ENCODE data around the gene SOWAHC. TPM values are rescaled to one million over a fixed set of nuclear protein-coding genes. Genes with fewer than 3 reads are reported as not detected.
A peak's percentile ranks its signal among the peaks of the same experiment; 100 is the strongest.

SOWAHC gene
- total and polyA plus RNA-seq, 2 of the 13 experiments (the other 11 are each of a cell fraction or from before 2014, with no cell fraction given): 21.2 to 22.5 TPM

DNA sequence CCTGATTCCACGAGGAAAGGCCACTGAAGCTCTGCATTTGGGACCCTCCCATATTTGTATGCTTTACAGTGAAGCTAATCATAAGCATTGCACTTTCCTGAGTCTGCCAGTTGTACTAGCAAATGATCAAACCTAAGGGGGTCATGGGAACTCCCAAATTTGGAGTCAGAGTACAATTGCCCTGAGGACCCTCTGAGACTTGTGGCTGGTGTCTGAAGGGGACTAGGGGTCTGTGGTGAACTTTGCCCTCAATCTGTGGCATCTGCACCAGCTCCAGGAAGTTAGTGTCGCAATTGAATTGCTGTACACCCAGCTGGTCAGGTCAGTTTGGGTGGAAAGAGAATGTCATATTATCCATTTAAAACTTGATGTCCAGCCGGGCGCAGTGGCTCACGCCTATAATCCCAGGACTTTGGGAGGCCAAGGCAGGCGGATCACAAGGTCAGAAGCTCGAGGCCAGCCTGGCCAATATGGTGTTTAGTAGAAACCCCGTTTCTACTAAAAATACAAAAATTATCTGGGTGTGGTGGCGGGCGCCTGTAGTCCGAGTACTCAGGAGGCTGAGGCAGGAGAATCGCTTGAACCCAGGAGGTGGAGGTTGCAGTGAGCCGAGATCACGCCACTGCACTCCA lies 18.1 kb downstream of the SOWAHC start (continued):
- TF ChIP-seq ZSCAN31 (CRISPR knock-in tag; IDR thresholded peaks at IDR 0.05; ENCODE audit: low read depth): 0 out of 2 replicates have a peak, but pooled peaks have one; percentile 57
- peak; percentile 25; the same call in 1 of the 2 replicates for TF ChIP-seq ZNF766 (CRISPR knock-in tag; IDR thresholded peaks at IDR 0.05; ENCODE audit: borderline replicate concordance)
- TF ChIP-seq TOE1 (CRISPR knock-in tag; IDR thresholded peaks at IDR 0.05): peak; percentile 53; the same call in 1 of the 2 replicates
- TF ChIP-seq ZNF367 (CRISPR knock-in tag; IDR thresholded peaks at IDR 0.05; ENCODE audit: borderline replicate concordance): 0 out of 2 replicates have a peak, but pooled peaks have one; percentile 41
- TF ChIP-seq HHEX (CRISPR knock-in tag; IDR thresholded peaks at IDR 0.05): no peak; the same call in 1 of the 2 replicates
- TF ChIP-seq SIN3A (IDR thresholded peaks at IDR 0.05; ENCODE audit: borderline replicate concordance, low read depth, low read length): peak; percentile 53; the same call in 1 of the 2 replicates
- TF ChIP-seq ZNF777 (CRISPR knock-in tag; IDR thresholded peaks at IDR 0.05): no peak
- TF ChIP-seq, protein P1, sequence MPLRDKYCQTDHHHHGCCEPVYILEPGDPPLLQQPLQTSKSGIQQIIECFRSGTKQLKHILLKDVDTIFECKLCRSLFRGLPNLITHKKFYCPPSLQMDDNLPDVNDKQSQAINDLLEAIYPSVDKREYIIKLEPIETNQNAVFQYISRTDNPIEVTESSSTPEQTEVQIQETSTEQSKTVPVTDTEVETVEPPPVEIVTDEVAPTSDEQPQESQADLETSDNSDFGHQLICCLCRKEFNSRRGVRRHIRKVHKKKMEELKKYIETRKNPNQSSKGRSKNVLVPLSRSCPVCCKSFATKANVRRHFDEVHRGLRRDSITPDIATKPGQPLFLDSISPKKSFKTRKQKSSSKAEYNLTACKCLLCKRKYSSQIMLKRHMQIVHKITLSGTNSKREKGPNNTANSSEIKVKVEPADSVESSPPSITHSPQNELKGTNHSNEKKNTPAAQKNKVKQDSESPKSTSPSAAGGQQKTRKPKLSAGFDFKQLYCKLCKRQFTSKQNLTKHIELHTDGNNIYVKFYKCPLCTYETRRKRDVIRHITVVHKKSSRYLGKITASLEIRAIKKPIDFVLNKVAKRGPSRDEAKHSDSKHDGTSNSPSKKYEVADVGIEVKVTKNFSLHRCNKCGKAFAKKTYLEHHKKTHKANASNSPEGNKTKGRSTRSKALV (CRISPR knock-in tag; IDR thresholded peaks at IDR 0.05): peak; percentile 70; the same call in 1 of the 2 replicates

DNA sequence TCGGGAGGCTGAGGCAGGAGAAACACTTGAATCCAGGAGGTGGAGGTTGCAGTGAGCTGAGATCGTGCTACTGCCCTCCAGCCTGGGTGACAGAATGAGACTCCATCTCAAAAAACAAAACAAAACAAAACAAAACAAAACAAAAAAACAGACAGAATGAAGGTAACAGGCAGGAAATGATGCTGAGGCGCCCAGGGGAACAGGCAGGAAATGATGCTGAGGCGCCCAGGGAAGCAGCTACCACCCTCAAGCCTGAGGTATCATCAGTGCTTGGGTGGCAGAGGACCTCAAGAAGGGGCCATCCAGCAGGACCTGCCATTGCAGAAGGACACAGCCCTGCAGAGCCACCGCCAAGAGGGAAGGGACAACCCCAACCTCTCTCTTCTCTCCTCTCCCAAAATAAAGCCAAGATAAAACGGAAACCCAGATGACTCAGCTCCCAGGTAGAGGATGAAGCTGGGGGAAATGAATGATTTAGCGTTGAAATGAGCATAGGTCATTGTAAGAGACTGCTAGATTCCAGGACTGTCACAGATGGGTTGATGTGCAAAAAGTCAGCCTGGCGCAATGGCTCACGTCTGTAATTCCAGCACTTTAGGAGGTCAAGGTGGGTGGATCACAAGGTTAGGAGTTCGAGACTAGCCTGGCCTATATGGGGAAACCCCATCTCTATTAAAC lies 19.3 kb downstream of the SOWAHC start:
- intact Hi-C loops (cut with micrococcal nuclease; ENCODE audit: unreplicated experiment): no loop called here
- POLR2A ChIA-PET: interaction anchor here (4.7 kb wide), 1 partner anchor 11 kb away, joined by 61 read pairs; no protein-coding TSS in a partner anchor
- no peak for ATAC-seq

More for the DNA sequence above, 19.3 kb downstream of the SOWAHC start:
- Histone ChIP-seq H3K27me3 (ENCODE audit: control insufficient read depth in 1 of 2, insufficient read depth in 2 of 2, low read length in 2 of 2) (no peaks in the 10 kb centered on the region), H4K20me1 (ENCODE audit: insufficient read depth, low read length) (no peaks in the 10 kb centered on the region), H3K4me3 (replicated peaks in 1 of 3; ENCODE audit: insufficient read depth in 1 of 3, low read depth in 2 of 3, low read length in 3 of 3) (no peak overlapping the region), H3K9ac (ENCODE audit: insufficient read depth, low read depth, low read length) (no peak overlapping the region), H3K79me2 (ENCODE audit: insufficient read depth, low read length) (no peaks in the 10 kb centered on the region), H3K9me3 (ENCODE audit: low read length) (no peaks in the 10 kb centered on the region), H3K4me2 (ENCODE audit: low read depth, low read length) (no peak overlapping the region), H3K27ac (ENCODE audit: extremely low read length, insufficient read depth, low read length) (no peak overlapping the region), H2AFZ (ENCODE audit: low read length) (no peak overlapping the region), H3K4me1 (ENCODE audit: insufficient read depth, low read length) (peaks cover 85% of the 10 kb centered on the region), H3K36me3 (replicated peaks in 1 of 2; ENCODE audit: control insufficient read depth in 1 of 2, insufficient read depth in 2 of 2, low read length in 2 of 2) (no peaks in the 10 kb centered on the region)
- no peak for TF ChIP-seq DNMT3B (CRISPR knock-in tag; conservative IDR thresholded peaks at IDR 0.05)
- no peak for TF ChIP-seq ZFYVE20 (CRISPR knock-in tag; IDR thresholded peaks at IDR 0.05; ENCODE audit: borderline replicate concordance, low read depth)
- no peak for TF ChIP-seq ZNF556 (CRISPR knock-in tag; IDR thresholded peaks at IDR 0.05; ENCODE audit: borderline replicate concordance)
- TF ChIP-seq CC2D1A (CRISPR knock-in tag; IDR thresholded peaks at IDR 0.05): no peak
- peak; percentile 31; the same call in 1 of the 2 replicates for TF ChIP-seq HIVEP1 (CRISPR knock-in tag; IDR thresholded peaks at IDR 0.05)
- TF ChIP-seq TMF1 (CRISPR knock-in tag; IDR thresholded peaks at IDR 0.05; ENCODE audit: low read depth): 0 out of 2 replicates have a peak, but pooled peaks have one; percentile 23
- TF ChIP-seq, protein P2, sequence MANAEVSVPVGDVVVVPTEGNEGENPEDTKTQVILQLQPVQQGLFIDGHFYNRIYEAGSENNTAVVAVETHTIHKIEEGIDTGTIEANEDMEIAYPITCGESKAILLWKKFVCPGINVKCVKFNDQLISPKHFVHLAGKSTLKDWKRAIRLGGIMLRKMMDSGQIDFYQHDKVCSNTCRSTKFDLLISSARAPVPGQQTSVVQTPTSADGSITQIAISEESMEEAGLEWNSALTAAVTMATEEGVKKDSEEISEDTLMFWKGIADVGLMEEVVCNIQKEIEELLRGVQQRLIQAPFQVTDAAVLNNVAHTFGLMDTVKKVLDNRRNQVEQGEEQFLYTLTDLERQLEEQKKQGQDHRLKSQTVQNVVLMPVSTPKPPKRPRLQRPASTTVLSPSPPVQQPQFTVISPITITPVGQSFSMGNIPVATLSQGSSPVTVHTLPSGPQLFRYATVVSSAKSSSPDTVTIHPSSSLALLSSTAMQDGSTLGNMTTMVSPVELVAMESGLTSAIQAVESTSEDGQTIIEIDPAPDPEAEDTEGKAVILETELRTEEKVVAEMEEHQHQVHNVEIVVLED (CRISPR knock-in tag; IDR thresholded peaks at IDR 0.05; ENCODE audit: borderline replicate concordance): 0 out of 2 replicates have a peak, but pooled peaks have one; percentile 18
- TF ChIP-seq ZBTB7A (CRISPR knock-in tag; IDR thresholded peaks at IDR 0.05): 0 out of 2 replicates have a peak, but pooled peaks have one; percentile 23
- TF ChIP-seq BCL6 (CRISPR knock-in tag; IDR thresholded peaks at IDR 0.05): no peak
- 0 out of 2 replicates have a peak, but pooled peaks have one; percentile 11 for TF ChIP-seq KDM5B (CRISPR knock-in tag; IDR thresholded peaks at IDR 0.05; ENCODE audit: borderline replicate concordance)
- 0 out of 2 replicates have a peak, but pooled peaks have one; percentile 42 for TF ChIP-seq SMAD1 (CRISPR knock-in tag; IDR thresholded peaks at IDR 0.05; ENCODE audit: borderline replicate concordance, low read depth)
- FAIRE-seq: no peak
- in situ Hi-C loops (cut with HindIII; ENCODE audit: extremely low pct_ligation_motif_present, low pct_unique_long_range_greater_than_20kb): no loop called here
- no TSS peak for BruUV-seq (replicated peaks)
- DNase-seq (ENCODE audit: low spot score): no peak
- 97% methylated on average over 10 of the region's 10 CpGs for WGBS (ENCODE audit: low lambda C conversion rate)
- CTCF ChIA-PET (ENCODE audit: low intra/inter-chr PET ratio, low total read pairs): no interaction called here
